Cerebellar cortex (tissue), 1 donor: Measurements from ENCODE around the gene ZNF423.

ENCODE experiments used
- DNase-seq: peaks from one replicate; pipeline ENCODE4 v3.0.0-alpha.2; 2015; ENCODE audit warnings: low spot score

The ZNF423 gene

DNA sequence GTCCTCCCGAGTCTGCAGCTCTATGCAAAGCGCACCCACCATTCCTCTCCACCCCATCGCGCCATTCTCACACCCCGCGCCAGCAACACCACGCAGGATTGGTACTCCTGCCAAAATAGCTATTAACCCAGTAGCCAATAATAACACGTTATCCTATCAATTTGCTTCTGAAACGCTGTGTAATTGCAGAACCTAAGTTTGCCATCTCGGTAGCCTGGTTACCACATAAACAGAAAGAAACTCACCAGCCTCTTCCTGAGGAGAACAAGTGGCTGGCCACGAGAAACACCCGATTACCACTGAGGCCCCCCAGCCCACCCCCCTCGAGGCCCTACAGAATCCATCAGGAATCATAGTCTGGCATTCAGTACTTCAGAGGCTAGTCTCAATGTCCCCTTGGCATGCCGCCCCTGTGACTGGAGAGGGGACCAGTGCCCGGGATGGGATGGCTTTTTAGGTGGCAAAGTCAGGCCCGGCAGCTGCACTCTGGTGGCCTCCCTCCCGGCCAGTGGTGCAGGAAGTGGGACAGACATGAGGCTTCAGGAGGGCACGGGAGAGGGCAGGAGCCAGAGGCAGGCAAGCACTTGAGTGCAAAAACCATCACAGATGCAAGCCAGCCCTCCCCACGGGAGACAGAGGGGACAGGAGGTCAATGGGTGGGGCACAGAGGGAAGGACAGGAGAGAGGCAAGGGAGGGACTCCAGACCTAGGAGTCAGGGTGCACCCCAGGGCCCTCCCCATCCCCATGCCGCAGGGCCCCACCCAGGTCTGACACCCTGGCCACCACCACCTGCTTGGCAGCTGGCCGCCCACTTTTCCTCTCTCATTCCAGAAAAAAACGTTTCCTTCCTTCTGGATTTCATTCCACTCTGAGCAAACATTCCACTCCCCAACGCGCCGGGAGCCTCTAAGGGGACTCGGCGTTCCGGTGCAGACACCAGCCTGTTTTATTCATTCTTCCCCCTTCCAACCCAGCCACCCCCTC, 192.5 kb downstream of the ZNF423 start:
- no peak for DNase-seq

DNA sequence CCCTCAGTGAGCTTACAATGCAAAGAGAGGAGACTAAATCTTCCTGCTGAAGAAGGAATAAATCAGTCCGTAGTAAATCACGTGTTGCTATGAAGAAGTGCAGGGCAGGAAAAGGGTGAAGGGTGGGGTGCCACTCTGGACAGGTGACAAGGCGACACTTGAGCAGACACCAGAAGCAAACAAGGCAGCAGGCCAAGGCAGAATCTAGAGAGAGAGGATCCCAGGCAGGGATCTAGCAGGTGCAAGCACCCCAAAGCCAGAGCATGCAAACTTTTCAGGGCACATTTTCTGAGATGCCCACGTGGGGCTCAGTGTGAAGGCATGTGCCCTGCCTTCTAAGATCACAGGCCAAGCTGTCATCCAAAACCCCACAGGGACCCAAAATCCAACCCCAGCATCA, 193.3 kb downstream of the ZNF423 start:
- no peak for DNase-seq

DNA sequence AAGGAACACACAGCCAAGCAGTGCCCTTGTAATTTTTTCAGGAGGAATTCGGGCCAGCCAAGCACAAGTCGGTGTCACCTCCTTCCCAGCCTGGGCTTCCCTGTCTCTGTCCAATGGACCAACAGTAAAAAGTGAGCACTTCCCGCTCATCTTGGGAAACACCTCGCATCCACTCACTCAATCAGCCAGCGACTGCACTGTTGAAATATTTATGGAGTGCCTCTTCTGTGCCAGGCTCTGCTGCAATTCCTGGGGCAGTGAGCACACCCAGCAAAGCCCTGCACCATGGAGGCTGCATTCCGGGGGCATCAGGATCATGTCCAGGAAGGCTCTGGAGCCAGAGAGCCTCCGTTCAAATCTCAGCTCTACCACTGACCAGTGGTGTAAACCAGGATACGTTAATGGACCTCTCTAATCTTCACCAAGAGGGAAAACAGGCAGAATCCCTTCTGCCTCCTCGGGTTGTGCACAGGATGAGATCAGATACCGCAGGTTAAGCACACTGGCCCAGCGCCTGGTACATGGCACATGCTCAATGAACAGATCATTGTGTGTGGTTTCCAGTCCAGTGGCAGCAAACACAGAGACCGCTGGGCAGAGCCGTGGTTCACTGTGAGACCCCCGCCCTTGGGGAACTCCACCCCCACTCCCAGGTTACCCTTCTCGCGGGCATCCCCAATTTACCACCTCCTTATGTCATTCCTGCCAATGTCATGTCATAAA, 194.3 kb downstream of the ZNF423 start:
- peak; percentile 3 for DNase-seq

DNA sequence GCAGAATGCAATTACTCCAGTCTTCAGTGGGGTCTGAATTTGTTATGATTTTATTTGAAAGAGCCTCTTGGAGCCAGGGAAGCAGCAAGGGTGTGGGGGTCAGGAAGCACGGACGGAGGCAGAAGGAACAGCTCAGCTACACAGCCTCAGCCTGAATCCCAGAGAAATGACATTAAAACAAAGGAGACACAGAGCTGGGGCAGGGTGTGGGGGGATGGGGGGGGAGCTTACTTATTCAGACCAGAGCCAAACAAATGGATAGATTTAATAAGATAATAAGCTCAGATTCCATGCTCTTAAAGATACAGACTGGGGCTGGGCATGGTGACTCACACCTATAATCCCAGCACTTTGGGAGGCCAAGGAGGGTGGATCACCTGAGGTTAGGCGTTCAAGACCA, 195.3 kb downstream of the ZNF423 start:
- no peak for DNase-seq

DNA sequence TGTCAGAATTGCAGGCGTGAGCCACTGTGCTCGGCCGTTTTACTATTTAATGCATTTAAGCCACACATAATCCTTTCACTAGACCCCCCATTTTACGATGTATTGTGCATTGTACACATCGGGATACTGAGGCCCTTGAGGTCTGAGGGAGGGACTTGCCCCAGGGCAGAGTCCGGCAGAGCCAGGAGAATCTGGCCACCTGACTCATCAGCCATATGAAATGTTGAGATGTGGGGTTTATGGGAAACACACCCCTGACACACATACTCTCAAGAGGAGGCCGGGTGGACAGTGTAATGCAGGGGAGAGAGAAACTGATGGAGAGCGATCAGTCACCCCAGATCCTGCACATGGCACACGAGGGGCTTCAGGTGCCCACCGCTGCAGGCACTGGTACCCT, 196.6 kb downstream of the ZNF423 start:
- no peak for DNase-seq

DNA sequence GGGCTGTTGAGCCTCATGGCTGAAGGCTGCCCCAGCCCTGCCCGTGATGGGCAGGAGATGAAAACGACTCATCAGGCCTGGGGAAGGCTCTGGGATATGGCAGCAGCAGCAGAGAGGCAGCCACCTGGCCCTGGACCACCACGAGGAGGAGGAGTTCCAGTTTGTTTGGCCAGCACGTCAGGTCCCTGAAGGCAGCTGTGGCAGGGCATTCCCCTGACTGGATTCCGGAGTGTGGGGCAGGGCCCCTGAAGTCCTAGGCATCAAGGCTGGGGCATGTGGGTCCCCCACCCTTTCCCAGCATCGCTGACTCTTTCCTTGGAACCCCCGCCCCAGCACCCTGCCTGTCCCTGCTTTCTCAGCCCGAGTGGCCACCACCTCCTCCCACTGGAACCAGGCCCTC, 197.4 kb downstream of the ZNF423 start:
- no peak for DNase-seq

DNA sequence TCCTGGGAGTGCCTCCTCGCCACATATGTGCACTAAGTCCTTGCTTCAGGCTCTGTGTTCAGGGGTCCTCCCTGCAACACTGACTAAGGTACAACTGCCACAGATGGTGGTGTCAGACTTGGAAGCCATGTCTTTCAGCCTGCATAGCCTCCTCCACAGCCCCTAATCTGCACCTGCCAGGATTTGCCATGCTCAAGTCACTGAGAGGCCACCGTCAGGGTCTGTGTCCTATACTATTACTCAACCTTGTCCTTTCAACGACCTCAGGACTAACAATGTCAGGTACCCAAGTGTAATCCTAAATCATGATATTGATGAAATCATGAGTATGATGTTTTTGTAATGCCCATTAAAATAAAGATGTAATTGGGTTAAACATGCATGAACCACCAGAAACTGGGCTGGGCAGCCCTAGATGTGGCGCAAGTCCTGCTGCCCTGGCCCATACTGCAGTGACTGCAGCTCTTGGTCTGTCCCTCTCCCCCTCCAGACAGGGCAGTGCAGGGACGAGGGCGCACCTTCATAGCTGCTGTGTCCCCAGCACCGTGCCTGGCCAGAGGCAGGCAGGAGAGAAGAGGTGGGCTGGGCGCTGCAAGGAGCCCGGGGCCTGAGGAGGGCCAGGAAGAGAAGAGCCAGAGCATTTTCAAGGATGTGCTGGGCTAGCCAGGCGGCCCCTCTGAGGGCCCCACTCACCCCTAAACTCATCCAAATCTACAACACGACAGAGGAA, 198.0 kb downstream of the ZNF423 start:
- DNase-seq: no peak

DNA sequence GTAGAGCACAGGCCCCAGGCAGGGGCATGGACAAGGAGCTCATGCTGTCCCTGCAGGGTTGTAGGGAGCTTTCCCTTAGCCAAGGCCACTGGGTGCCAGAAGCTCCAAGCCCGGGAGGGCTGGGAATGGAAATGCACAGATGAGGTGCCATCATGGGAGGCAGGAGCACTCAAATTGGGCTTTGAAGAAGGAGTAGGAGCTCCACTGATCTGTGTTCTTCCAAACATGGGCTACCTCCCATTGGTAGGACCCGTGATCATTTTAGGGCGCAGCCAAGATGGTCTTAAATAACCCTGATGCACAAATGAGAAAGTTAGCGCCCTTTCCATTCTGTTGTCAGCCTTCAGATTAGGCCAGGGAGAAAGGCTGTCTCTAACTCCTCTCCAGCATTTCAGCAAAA, 201.5 kb downstream of the ZNF423 start:
- DNase-seq: no peak

DNA sequence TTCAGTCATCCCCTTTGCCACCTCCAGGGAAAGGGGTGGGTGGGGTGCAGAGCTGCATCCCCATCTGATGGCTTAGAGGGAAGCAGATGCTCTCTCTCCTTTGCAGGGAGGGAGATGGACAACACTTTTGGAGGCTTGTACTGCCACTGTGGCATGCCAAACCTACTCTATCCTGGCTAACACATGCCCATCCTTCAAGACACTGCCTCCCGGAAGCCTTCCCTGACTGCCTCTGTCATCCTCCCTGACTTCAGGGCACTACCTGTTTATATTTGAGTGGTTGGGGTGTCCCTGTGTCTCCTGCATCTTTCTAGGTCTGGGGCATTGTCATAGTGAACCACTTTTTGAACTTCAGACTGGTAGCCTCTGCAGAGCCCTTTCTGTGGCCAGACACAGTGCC, 202.3 kb downstream of the ZNF423 start:
- no peak for DNase-seq

DNA sequence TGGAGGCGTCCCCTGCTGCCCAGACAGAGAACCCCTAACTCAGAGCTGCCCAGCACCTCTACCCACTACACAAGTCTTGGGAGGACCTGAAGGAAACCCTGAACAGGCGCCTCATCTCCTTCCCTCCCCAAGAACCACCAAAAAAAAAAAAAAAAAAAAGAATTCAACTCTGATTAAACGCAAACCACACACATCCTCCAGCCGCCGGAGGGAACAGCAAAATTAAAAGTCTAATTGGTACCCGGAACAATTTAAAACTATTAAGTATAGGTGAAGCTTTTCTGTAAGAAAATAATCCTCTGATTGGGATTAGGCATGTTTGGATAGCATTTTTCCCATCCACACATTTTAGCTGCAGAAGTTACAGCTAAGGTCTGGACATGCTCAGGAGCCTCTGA, 202.7 kb downstream of the ZNF423 start:
- no peak for DNase-seq

DNA sequence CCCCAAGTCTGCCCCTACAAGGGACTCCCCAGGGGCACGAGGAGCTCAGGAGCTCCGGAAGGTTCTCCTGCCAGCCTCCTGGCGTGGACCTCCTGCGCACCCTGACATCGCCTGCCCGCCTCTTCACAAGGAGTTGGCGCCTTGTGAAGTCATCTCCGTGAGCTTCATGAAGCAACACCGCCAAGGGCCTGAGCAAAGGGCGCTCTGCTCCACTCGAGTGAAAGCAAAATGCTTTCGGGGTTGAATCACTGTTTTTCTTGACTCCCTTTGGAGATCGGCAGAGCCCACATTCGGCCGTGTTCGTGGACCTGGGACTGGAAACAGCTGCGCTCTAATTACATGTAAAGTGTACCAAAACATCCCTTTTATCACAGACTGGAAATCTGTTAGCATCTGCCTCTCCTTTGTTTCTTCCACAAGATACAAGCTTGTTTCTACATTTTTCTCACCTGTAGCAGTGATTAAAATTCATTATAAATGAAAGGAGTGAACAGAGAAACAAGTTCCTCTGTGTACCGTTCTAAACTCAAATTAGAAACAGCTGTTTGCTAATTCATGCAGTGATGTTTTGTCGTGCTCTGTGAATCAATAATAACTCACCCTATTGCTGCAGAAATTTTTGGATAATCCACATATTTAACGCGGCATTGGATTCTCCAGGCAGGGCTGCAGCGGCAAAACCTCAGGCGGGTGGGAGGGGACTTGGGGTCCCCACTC, 203.3 kb downstream of the ZNF423 start:
- no peak for DNase-seq

DNA sequence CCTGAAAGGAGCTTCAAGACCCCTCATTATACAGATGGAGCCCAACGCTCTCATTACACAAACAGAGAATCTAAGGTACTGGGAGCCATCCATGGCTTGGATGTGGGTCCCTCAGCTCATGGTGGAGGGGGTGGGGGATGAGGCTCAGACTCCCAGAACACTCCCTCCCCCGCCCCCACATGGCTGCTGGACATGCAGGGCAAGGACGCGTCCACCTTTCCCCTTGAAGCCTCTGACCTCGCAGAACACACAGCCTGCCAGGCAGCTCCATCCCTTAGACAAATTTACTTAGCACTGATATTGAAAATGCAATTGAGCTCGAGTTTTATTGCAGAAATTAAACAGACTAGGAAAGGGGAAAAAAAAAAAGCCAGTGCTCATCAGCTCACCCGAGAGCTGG, 203.9 kb downstream of the ZNF423 start:
- no peak for DNase-seq

DNA sequence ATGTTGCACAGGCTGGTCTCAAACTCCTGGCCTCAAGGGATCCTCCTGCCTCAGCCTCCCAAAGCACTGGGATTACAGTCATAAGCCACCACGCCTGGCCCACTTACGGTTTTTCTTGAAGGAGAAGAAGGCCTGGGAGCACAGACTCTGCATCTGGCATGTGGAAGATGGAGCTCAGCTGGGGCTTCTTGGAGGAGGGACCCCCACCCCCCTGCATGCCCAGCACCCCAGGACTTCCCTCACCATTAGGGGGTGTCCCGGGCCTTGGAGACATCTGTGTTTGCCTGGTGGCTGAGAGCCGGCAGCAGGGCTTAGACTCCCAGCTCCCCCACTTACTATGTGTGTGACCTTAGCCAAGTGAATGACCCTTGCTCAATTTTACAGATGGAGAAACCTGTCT, 204.7 kb downstream of the ZNF423 start:
- no peak for DNase-seq

DNA sequence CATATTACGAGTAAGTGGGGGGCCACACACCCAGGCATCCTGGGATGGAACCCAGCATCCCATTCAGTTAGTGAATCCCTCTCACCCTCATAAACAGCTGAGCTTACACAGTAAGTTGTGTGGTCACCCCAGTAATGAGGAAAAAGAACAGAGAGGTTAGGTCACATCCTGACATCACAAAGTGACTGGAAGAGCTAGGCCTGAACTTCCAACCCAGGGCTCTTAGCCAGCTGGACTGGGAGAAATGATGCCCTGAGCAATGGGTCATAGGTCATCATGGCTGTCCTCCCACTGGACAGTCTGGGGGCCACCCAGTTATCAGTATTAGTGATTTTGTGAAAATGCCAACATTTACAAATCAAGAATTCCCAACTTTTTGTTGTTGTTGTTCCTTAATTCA, 205.3 kb downstream of the ZNF423 start:
- DNase-seq: no peak

DNA sequence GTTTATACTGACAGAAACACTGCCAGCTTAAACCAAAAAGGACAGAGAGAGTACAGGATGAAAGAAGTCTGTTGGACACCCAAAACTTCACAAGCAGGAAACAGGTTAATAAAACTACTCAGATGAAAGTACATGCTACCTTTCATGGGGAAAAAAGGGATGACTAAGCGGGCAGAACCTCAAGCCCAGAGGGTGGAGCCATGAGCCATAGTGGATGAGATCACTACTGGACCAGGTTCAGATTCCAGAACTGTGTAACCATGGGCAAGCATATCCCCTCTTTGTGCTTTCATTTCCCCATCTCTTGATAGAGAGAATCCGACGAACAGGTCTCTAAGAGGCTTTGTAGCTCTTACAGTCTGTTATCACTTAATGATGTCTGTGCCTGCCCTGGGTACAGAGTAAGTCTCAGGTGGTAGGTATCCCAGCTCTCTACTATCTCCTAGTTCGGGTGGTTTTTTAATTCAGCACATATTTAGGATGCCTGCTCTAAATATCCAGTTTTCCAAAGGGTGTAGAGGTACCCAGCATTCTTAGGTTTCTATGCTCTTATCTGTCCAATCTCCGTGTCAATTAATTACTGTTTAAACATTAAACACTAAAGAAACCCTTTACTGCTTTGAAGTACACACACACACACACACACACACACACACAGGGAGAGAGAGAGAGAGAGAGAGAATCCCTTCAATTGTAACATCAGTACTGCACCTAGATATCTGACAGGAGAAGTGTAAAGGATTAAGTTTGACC, 206.7 kb downstream of the ZNF423 start:
- no peak for DNase-seq

DNA sequence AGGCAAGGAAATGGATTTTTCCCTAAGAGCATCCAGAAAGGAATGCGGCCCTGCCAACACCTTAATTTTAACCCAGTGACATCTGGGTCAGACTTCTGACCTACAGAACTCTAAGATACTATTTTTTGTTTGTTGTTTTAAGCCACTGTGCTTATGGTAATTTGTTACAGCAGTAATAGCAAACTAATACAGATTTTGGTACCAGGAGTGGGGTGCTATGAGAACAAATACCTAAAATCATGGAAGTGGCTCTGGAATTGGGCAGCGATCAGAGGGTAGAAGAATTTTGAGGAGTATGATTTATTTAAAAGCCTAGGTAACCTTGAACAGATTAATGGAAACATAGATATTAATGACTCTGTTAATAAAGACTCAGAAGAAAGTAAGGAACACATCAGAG, 208.2 kb downstream of the ZNF423 start:
- DNase-seq: no peak

DNA sequence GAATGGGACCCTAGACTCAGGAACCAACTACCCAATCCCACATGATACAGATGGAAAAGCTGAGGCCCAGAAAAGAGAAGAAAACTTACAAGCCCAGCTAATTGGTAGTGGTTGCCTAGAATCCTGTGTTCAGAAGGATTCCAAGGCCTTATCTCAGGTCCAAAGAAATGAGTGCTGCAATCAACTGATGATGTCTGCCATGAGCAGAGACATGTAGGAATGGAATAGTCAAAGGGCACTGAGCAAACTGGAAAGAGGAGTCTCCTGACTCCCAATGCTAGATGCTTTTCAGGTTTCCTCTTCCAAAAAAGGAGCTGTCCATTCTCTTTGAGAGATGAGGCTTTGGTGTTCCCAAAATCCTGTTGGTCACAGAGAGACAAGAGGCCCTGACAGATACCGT, 210.6 kb downstream of the ZNF423 start:
- no peak for DNase-seq

DNA sequence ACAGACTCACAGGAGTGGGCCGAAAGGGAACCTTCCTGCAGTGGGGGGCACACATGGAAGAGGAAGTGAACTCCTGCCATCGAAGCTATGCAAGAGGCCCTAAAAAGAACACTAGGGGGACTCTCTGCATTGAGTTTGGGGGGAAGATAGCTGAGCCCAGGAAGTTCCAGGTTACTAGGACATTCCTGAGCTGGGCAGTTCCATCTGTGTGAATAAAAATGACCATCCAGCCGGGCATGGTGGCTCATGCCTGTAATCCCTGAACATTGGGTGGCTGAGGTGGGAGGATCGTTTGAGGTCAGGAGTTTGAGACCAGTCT, 211.8 kb downstream of the ZNF423 start:
- DNase-seq: peak; percentile 7

DNA sequence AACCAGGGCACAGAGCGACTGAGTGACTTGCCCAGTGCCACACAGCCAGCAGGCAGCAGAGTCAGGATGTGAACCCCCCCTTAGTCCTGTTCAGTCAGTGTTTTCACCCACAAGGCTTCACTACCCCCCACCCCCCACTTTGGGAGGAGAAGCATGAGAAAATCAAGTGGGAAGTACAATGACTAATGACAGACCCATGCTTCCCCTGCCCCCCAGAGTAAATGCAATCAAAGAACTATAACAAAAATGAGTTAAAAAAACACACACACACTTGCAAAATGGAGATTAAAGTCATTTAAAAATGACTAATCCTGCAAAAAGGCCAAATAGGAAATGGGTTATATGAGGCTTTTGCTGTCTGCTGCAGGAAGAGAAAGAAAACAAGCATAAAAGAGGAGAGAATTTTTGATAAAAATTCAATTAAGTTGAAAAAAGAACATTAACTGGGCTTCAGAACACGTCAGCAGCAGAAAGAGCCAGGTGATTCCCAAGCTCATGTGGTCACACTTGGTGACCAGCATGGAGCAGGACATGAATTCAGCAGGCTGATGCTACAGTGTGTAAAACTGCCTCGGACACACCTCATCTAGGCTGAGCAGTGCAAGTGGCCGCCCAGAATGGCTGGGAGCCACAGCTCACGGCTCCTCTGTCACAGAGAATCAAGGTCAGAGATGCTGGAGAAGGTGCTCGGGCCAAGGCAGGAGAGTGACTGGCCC, 212.3 kb downstream of the ZNF423 start:
- no peak for DNase-seq

DNA sequence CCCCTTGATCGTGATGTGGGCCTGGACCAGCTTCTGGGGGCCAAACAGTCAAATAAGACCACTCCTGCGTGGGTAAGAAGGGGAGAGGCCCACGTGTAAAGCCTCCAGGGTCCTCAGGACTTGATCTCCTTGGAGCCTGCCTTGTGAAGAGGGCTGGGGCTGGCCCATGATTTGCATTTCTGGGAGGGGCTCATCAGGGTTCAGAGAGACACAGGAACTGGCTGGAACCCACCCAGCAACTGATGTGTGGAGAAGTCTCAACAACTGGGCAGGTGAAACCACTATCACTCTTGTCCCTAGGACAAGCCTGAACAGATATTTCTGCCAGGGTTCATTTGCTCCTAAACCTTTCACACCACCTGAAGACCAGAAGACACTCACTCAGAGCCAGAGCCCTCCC, 214.7 kb downstream of the ZNF423 start:
- DNase-seq: no peak

DNA sequence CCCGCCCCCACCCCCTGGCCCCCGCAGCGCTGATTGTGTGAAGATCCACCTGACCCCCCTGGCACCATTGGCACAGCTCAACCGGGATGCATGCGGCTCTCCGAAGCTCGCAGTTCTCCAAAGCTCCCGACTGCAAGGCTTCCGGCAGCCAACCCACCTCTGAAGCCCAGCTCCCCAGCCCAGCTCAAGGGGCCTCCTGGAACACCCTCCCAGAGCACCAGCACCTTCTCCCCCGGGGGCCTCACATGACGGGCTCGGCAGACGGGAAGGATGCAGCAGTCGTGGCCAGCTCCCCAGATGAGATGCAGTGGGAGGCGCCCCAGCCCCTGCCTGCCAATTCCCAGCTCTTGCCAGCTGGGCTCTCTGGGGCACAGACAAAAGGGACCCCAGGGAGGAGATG, 215.3 kb downstream of the ZNF423 start:
- no peak for DNase-seq
